ENCODE data around the gene RPL9. TPM values are rescaled to one million over a fixed set of nuclear protein-coding genes. Genes with fewer than 3 reads are reported as not detected.
A peak's percentile ranks its signal among the peaks of the same experiment; 100 is the strongest.
"Not testable (repeated sequence)": the region's sequence is repeated elsewhere in the genome, so short reads cannot be mapped to it uniquely, and the experiment has no call there.

The RPL9 gene
- total RNA-seq, result 1,640 and 2,535 TPM in 2 replicates

DNA sequence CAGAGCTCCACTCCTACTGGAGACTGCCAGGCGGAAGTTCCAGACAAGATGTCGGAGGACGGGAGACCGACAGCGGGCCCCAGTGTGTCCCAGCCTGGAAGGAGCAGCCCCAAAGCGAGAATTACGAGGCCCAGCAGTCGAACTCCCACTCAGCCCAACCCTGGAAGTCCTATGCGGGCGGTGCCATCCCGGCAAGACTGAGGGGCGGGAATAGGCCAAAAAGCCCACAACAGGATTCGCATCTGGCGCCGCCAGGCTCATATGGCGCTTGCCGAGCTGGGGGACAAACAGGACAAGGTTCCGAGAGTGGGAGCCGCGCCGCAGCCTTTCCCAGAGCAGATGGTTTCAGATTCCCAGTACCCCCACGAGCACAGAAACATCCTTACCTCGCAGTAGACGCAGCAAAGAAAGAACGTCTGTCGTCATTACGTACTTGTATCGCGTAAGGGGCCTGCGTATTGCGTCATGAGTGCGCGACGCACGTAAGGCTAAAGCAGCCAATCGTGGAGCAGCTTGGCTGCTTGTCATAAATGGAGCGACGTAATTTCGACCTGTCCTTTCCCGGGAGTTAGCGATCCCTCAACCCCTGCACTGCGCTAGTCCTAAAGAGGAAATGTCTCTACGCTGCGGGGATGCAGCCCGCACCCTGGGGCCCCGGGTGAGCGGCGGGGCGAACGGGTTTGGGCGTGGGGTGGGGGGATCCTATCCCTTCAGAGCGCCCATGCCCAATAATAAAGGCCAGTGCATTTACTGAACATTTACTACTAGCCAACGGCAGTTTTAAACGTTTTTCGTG is at the start of gene RPL9, which contains the start of gene LIAS:
Gene RPL9 (minus strand): TSS at position 418 of the 796 bp plus-strand sequence. CDS start 483 bp downstream, outside the sequence.
Gene LIAS (plus strand): TSS at position 552 of the 796 bp plus-strand sequence. CDS start 62 bp downstream, at position 614.
- peak; percentile 99 to 100 for DNase-seq (ENCODE audit: low read depth in 2 of 2)

DNA sequence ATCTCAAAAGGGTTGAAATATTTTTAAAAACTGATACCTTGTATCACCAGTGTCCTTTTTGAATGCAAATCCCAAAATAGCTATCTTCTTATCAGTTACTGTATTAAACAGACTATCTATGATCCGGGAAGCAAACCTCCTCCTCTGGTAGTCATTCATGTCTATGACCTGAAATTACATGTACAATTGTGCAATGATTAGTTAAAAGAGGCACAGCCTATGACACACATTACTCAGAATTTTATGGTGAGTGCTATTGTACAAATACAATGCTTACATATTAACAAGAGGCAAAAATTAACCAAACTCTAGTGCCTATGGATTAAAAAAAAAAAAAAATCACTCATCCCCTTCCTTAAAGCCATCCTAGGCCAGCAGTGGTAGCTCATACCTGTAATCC is 46.9 kb upstream of the RPL9 start:
- DNase-seq (ENCODE audit: low read depth in 2 of 2), result no peak

DNA sequence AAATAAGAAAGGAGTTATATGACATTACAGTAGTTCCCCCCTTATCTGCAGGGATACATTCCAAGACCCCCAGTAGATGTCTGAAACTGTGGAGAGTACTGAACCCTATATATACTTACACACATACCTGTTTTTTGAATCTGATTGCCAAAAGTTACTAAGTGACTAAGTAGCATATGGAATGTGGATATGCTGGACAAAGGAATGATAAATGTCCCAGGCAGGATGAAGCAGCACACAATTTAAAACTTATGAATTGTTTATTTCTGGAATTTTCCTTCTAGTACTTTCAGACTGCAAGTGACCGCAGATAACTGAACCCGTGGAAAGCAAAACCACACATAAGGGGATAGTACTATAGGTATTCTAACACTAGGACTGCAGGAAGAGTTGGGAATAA is 45.8 kb upstream of the RPL9 start:
- no peak for DNase-seq (ENCODE audit: low read depth in 2 of 2)

DNA sequence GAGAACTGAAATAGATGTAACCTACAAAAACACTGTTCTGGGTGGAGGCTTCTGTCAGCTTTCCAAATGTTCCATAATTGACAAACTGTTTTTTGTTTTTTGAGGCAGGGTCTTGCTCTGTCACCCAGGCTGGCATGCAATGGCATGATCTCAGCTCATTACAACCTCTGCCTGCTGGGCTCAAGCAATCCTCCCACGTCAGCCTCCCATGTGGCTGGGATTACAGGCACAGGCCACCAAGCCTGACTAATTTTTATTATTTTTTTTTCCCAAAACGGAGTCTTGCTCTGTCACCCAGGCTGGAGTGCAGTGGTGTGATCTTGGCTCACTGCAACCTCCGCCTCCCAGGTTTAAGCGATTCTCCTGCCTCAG is 43.9 kb upstream of the RPL9 start:
- not testable (repeated sequence) for DNase-seq (ENCODE audit: low read depth in 2 of 2)

DNA sequence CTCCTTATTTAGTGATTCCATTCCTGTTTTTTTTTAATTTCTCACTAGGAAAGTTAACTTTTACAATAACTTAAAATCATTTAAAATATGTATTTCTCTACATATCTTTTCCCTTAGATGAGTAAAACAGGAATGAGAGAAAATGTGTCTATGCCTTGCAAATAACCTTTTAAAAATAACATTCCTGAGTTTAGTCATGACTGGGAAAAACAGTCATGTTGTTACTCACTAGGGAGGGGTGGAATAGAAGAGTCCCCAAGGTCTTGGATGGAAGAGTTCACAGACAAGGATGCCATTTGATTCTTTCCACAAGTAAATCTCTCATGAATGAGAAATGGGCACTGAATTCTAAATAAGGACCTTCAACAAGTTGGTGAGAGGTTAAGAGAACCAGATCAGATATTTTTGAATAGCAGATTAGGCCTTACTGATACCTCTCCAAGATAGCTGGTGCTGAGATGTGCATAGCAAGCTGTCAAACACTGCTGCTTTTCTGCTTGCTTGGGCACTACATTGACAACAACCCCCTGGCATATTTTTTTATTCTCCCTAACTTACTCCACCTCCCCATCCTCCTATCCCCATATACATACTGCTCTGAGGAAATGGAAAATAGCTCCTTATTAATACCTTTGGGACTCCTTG is 43.4 kb upstream of the RPL9 start:
- peak in 1 of 2 donors; percentile 9 for DNase-seq (ENCODE audit: low read depth in 2 of 2)

DNA sequence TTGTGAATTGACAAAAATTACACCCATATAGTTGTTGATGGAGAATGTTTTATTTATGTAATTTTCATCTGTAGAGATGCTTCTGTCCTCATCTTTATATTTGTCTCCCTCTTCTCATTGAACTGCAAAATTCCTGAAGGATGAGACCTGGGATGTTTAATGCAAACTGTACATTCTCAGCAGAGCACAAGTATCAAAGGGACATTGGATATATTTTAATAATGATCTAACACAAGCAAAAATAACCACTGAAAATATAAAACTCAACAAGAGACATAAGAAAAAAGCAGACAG is 40.0 kb upstream of the RPL9 start:
- DNase-seq (ENCODE audit: low read depth in 2 of 2), result no peak

DNA sequence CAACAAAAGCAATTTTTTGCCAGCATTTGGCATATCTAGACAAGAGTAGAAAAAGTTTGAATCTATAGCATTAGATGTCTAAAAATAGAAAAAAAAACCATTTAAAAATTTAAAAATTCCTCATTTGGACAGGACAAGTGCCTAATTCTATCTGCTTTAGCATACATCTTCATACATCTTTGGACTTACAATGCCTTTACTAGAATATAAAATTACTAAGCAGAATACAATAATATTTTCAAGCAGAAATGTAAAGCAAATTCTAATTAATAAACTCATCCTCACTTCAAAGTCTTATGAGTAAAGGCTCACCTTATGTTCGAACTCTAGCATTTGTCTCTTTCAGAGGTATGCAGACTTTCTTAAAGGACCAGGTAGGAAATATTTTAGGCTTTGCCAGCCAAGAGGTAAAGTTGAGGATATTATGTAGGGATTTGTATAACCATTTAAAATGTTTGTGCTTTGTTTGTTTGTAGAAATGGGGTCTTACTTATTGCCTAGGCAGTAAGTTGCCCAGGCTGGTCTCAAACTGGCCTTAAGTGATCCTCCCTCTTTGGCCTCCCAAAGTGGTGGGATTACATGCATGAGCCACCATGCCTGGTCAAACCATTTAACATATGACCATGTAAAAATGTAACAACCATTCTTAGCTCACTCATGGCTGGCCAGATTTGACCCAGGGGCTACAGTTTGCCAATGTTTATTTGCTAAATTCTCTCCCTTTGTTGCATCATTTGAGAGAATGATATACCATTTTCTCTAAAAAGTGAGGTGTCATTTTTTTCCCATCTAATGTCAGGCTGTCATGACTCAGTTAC is 39.4 kb upstream of the RPL9 start:
- DNase-seq (ENCODE audit: low read depth in 2 of 2), result no peak

DNA sequence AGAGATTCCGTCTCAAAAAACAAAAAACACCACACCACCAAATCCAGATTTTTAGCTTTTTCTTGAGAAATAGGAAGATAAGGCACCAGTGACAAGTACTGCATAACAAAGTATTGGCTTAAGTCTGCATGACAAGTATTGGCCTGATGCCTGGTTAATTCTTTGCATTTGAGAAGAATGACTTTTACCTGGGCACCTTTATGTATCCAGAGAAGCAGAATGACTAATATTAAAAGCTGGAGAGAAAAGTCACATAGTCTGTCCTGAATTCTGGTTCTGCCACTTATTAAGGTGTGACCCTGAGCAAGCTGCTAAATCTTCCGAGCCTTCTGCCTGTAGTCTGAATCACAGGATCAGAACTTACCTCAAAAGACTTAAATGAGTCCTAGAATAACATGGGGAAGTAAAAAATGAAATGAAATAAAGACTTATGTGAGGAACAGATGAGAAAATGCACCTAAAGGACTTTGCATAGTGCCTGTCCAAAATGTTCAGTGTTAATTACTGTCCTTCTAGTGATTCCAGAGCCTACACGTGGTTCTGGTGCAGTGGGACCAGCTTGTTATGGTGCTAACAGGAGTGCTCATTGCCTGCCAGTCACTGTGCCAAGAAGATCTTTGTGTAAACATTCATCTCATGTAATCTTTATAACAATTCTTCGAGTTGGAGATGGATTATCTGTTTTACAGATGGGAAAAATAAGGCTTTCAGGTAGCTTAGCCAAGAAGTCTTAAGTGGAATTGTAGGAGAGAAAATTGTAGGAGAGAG is 36.9 kb upstream of the RPL9 start:
- DNase-seq (ENCODE audit: low read depth in 2 of 2), result no peak

DNA sequence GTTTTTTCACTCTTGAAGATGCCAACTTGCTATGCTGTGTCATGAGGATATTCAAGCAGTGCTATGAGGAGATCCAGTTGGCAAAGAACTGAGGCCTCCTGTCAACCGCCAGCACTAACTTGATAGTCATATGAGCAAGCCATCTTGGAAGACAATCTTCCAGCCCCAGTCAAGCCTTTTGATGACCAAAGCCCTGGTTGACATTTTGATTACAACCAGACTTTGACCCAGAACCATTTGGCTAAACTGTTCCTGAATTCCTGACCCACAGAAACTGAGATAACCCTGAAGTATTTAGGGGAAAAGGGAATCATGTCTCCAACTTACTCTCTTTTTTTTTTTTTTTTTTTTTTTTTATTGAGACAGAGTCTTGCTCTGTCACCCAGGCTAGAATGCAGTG is 35.6 kb upstream of the RPL9 start:
- DNase-seq (ENCODE audit: low read depth in 2 of 2), result no peak

DNA sequence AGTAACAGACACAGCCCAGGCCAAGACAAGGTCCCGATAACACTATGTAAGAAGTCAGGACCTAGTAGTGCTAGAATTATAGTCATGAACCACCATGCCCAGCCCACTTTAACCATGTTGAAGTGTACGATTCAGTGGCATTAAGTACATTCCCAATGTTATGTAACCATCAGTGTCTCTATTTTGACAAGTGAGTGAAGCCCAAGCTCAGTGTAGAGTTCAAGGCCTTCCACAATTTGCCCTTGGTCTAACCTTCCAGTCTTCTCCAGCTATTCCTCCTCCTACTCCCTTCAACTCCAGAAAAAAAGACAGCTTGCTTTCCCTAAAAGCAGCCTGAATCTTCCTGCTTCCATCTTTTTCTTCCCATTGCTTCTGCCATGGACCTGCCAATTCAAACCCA is 31.6 kb upstream of the RPL9 start:
- no peak for DNase-seq (ENCODE audit: low read depth in 2 of 2)

DNA sequence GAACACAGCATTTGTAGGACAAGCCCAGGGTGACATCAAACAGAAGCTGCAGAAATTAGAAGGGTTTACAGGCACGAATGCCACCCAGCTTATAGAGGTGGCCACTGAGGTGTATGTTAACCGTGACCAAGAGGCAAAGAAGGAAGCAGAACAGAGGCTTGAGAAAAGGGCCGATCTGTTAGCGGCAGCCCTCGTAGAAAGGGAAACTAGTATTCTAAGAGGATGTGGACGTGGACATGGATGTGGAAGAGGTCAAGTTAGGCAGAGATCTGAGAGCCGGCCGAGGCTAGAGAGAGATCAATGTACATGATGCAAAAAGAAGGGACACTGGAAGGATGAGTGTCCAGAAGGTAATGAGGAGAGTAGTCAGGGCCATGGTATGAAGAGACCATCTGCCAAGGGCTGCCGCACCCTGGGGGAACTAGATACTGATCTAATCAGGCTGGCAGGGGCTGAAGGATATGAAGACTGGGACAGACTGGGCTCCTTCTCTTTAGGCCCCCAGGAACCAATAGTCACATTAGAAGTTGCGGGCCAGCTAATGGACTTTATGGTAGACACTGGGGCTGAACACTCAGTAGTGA is 27.6 kb upstream of the RPL9 start:
- DNase-seq (ENCODE audit: low read depth in 2 of 2), result no peak

DNA sequence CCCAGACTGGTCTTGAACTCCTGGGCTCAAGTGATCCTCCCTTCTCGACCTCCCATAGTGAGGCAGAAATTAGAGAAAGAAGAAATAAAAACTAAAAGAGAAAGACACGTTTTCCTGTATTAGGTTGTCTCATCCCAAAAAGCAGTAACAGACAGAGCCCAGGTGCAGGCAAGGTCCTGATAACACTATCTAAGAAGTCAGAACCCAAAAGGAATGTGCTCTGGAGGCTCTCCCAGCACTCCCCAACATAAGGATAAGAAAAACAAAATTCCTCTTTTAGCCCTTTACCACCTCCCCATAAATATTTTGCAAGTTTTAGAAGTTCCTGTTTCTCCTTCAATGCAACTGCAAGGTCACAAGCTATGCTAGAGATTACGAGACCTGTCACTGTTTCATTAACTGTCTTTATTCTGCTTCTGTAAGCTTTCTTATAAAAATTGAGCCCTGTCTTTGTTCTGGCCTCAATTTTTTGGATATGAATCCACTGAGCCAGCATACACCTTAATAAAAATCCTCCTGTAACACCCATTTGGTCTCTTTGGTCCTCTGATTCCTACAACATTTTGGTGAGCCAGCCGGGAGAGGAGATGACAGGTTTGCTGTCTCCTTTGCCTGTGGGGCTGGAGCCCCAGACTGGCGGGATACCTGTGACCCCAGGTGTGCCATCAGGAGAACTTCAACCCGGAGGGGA is 26.0 kb upstream of the RPL9 start:
- DNase-seq (ENCODE audit: low read depth in 2 of 2), result no peak

DNA sequence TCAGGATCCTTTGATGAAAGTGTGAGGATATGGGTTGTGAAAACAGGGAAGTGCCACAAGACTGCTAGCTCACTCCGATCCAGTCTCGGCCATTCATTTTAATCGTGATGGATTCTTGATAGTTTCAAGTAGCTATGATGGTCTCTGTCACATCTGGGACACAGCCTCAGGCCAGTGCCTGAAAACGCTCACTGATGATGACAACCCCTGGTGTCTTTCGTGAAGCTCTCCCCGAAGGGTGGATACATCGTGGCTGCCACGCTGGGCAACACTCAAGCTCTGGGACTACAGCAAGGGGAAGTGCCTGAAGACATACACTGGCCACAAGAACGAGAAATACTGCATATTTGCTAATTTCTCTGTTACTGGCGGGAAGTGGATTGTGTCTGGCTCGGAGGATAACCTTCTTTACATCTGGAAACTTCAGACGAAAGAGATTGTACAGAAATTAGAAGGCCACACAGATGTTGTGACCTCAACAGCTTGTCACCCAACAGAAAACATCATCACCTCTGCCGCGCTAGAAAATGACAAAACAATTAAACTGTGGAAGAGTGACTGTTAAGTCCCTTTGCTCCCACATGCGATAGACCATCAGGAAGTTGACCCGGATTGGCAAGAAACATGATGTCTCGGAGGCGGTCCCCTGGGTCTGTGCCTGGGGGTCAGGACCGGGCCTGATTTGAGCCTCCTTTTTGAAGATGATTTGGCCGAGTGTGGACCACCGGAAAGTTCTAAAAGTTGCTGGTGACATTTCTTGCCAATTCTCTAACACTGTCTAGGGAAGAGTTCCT is 22.4 kb upstream of the RPL9 start:
- DNase-seq (ENCODE audit: low read depth in 2 of 2), result no peak

DNA sequence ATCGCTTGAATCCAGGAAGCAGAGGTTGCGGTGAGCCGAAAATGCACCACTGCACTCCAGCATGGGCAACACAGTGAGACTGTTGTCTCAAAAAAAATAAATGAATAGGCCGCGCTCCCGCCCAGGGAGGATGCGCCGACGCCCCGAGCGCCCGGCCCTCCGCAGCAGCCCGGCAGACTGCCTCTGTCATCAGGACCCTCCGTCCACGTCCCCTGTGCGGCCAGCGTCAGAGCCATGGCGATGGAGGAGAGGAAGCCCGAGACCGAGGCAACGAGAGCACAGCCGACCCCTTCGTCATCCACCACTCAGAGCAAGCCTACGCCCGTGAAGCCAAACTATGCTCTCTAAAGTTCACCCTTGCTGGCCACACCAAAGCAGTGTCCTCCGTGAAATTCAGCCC is 21.5 kb upstream of the RPL9 start:
- DNase-seq (ENCODE audit: low read depth in 2 of 2), result no peak

DNA sequence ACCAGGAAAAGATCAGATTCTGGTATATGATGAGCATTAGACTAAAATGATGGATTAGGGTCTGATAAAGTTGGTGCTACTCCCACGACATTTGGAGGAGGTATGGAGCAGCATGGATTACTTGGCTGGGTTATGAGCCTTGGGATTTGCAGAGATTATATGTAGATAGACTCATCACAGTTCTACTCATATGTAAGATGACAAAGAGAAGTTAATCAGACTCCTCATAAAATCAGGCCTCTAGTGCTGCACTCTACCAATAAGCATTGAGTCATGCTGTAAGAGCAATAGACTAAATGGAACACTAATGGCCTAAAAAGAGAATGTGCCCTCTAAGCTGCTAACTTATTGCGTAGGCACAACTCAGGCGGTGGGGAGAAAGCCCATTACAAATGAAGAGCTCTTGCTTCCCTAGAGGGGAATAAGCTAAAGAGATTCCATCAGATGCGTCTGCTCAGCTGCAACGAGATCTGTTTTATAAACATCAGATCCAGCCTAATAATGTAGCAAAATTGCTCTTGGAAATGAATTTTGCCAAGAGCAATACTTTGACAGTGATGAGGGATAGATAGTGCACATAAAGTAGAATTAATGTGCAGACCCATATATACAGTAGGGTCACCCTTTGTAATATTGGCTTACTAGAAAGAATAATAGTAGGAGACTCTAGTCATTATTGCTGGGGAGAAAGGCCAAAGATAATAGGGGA is 17.6 kb upstream of the RPL9 start:
- no peak for DNase-seq (ENCODE audit: low read depth in 2 of 2)

DNA sequence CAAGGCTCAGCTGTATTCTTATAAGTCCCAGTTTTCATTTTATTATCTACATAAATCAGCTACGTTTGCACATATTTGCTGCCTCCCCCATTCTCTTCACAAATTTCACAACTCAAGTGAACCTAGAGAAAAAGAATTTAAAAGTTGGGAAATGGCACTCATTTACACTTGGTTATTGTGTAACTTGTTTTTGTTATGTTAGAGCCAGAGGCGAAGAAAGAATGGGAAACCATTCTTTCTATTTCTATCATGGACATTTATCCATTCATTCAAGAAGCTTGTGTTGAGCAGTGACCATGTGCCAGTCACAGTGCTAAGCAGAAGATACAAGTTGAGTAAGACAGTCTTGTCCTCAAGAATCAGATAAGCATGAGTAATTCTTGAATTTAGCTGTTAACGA is 13.7 kb upstream of the RPL9 start:
- DNase-seq (ENCODE audit: low read depth in 2 of 2), result no peak

DNA sequence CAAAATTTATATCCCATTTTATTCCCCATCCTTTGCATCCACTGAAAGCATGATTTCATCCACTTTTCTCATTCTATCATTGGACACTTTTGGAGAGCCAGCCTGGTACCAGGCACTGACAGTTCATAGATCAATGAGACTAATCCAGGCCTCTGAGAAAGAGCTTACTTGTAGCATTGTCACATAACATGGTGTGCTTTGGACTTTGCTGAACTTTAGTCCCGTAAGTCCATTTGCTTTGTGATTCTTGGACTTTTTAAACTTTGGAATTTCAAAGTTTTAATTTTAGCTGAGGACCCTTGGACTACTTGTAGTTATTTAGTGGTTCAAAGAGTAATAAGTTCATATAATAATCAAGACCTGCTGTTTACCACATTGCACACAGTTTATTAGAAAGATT is 11.7 kb upstream of the RPL9 start:
- DNase-seq (ENCODE audit: low read depth in 2 of 2), result no peak

DNA sequence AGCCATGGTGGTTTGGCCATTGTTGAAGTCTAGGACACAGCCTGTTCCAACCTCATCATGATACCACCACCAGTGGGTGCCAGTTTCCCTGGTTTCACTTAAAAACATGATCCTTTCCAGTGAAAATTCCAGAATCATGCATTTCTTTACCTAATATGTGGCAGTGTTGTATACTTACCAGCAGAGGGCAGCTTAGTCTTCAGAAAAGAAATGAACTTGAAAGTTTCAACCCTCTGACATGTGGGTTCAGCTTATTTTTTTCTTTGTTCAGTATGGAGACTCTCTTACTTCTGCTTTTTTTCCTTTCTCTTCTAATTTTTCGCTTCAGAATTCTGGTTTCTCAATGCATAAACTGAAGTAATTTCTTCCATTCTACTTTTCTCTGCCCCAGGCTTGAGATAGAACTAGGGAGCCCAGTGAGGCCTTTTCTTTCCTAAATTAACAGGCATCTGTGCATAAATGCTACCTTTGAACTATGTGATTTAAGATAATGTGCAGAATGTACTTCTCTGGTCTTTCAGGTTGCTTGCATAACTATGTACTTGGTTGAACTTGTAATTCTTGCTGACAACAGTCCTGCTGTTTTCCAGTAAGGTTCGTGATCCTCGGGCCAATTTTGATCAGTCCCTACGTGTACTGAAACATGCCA is 10.8 kb upstream of the RPL9 start:
- peak; percentile 83 to 88 for DNase-seq (ENCODE audit: low read depth in 2 of 2)

DNA sequence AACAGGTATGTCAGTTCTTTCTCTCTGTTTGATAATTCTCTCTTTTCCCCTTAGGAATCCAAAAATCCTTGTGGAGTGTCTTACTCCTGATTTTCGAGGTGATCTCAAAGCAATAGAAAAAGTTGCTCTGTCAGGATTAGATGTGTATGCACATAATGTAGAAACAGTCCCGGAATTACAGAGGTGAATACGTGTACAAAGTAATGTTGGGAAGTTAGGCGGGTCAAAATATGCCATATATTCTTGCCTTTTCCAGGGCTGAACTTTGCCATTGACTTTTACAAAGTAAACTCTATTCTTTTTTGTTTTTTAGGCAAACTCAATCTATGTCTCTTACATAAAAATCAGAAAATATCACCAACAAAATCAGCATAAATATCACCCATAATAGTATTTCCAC is 8.7 kb upstream of the RPL9 start:
- DNase-seq (ENCODE audit: low read depth in 2 of 2), result no peak
